ENCODE results near the gene MXD4. TPM values are rescaled to one million over a fixed set of nuclear protein-coding genes. Genes with fewer than 3 reads are reported as not detected.

The MXD4 gene
- total and polyA plus RNA-seq, 2 donors (not counting 1 experiment from before 2014, with no cell fraction given) = 67.3 to 75.3 TPM

DNA sequence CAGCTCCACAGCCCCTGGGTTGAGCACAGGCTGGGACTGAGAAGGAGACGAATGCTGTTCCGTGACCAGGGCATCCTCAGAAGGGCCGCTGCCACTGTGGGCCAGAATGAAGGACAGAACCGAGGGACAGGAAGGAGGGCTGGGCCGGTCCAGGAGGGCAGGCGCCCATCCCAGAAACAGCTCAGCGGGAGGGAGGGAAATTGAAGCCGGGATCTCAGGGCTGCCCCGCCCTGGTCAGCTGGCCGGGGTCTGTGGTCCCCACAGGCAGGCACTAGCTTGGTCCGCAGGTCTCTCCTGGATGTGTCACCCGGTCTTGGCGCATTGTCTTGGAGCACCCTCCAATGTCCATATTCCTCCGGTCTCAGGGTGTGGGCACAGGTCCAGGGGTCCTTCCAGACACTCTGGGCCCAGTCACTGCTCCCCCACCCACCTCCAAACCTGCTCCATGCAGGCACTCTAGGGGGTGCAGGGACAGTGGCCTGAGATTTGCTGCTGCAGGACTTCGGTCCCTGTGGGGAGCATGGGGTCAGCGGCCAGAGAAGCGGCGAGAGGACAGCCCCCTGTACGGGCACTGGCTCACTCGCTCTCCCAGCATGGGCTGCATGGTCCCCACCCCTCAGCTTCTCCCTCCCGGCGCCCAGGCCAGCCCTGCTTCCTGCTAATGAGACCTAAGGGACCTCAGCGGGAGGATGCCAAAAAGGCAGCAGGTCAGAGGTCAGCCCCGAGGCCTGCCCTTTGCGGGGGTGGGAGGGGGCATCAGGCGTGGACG lies 23.9 kb upstream of the MXD4 start:
- no peak overlapping the region for H2AFZ ChIP-seq (ENCODE audit: insufficient read depth, low read depth, low read length, poor library complexity, severe bottlenecking)
- Mint-ChIP-seq H3K9me3 (ENCODE audit: insufficient read depth) (no peaks in the 10 kb centered on the region), H3K27ac (no peak overlapping the region), H3K4me1 (peaks cover 36% of the 10 kb centered on the region), H3K4me3 (no peak overlapping the region), H3K27me3 (no peaks in the 10 kb centered on the region)
- no peak overlapping the region for H3K4me3 ChIP-seq (ENCODE audit: control extremely low read depth in 1 of 5, extremely low read depth in 1 of 5, insufficient read depth in 1 of 5, low read depth in 2 of 5, low read length in 4 of 5)
- no peak overlapping the region for H3K9ac ChIP-seq (ENCODE audit: low read length)
- no peak for TF ChIP-seq EZH2 (IDR thresholded peaks at IDR 0.05; ENCODE audit: borderline replicate concordance, insufficient read depth, low read depth, low read length, poor library complexity, severe bottlenecking)
- TF ChIP-seq, protein P1, sequence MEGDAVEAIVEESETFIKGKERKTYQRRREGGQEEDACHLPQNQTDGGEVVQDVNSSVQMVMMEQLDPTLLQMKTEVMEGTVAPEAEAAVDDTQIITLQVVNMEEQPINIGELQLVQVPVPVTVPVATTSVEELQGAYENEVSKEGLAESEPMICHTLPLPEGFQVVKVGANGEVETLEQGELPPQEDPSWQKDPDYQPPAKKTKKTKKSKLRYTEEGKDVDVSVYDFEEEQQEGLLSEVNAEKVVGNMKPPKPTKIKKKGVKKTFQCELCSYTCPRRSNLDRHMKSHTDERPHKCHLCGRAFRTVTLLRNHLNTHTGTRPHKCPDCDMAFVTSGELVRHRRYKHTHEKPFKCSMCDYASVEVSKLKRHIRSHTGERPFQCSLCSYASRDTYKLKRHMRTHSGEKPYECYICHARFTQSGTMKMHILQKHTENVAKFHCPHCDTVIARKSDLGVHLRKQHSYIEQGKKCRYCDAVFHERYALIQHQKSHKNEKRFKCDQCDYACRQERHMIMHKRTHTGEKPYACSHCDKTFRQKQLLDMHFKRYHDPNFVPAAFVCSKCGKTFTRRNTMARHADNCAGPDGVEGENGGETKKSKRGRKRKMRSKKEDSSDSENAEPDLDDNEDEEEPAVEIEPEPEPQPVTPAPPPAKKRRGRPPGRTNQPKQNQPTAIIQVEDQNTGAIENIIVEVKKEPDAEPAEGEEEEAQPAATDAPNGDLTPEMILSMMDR (IDR thresholded peaks at IDR 0.05) = no peak
- ChIA-PET CTCF (no interaction called here), POLR2A (no interaction called here)
- H3K4me1 ChIP-seq (ENCODE audit: control insufficient read depth in 2 of 2, insufficient read depth in 2 of 2, low read length in 2 of 2) = peaks cover 30 to 31% of the 10 kb centered on the region in 2 donors
- H3K27ac ChIP-seq (ENCODE audit: low read length in 2 of 2) = no peak overlapping the region
- ATAC-seq (ENCODE audit: low read depth) = no peak
- H3K4me2 ChIP-seq (replicated peaks; ENCODE audit: low read depth, low read length, poor library complexity, severe bottlenecking) = no peak overlapping the region
- no peaks in the 10 kb centered on the region for H3K79me2 ChIP-seq (ENCODE audit: control insufficient read depth, insufficient read depth, low read length)
- intact Hi-C loops (cut with micrococcal nuclease) = no loop called here
- H3K9me3 ChIP-seq (ENCODE audit: control extremely low read depth in 1 of 3, control insufficient read depth in 2 of 3, insufficient read depth in 1 of 3, low read length in 2 of 3) = peaks cover 0 to 5% (median 0%) of the 10 kb centered on the region in 3 donors
- WGBS (ENCODE audit: insufficient coverage) = 91% methylated on average over 27 of the region's 27 CpGs
- H3K27me3 ChIP-seq (replicated peaks in 1 of 4; ENCODE audit: control extremely low read depth in 1 of 4, control insufficient read depth in 3 of 4, insufficient read depth in 4 of 4, low read length in 3 of 4) = peaks cover 0 to 4% (median 0%) of the 10 kb centered on the region in 4 experiments
- no peaks in the 10 kb centered on the region for H4K20me1 ChIP-seq (ENCODE audit: control insufficient read depth, insufficient read depth, low read length, poor library complexity, severe bottlenecking)
- DNase-seq = no peak
- H3K36me3 ChIP-seq (replicated peaks in 1 of 2; ENCODE audit: control extremely low read depth in 1 of 2, control insufficient read depth in 1 of 2, extremely low read depth in 1 of 2, insufficient read depth in 2 of 2, low read length in 1 of 2) = no peaks in the 10 kb centered on the region

DNA sequence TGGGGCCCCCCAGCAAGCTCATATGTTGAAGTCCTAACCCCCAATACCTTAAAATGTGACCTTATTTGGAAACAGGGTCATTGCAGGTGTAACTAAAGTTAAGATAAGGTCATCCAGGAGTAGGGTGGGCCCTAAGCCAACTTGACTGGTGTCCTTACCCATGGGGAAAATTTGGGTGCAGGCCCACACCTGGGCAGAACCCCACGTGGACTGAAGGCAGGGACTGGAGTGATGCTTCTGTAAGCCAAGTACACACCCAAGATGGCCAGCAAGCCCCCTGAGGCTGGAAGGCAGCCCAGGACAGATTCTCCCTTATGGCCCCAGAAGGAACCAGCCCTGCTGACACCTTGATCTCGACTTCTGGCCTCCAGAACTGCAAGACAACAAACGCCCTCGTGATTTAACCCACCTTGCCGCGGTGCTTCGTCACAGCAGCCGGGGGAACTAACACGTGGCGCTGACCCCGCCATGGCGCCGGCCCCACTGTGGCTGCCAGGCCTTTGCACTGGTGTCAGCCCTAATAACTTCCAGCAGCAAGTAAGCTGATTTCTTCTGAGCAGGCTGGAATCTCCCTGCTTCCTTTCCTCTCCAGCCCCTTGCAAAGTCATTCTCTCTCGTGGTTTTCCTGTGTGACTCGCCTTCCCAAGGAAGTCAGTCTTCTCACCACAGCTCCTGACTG lies 23.2 kb upstream of the MXD4 start:
- Histone ChIP-seq H3K36me3 (replicated peaks in 1 of 2; ENCODE audit: control extremely low read depth in 1 of 2, control insufficient read depth in 1 of 2, extremely low read depth in 1 of 2, insufficient read depth in 2 of 2, low read length in 1 of 2) (no peaks in the 10 kb centered on the region), H3K4me2 (replicated peaks; ENCODE audit: low read depth, low read length, poor library complexity, severe bottlenecking) (no peak overlapping the region), H3K79me2 (ENCODE audit: control insufficient read depth, insufficient read depth, low read length) (no peaks in the 10 kb centered on the region), H3K4me1 (ENCODE audit: control insufficient read depth in 2 of 2, insufficient read depth in 2 of 2, low read length in 2 of 2) (peaks cover 24% of the 10 kb centered on the region in 2 donors), H3K4me3 (ENCODE audit: control extremely low read depth in 1 of 5, extremely low read depth in 1 of 5, insufficient read depth in 1 of 5, low read depth in 2 of 5, low read length in 4 of 5) (no peak overlapping the region), H3K27me3 (replicated peaks in 1 of 4; ENCODE audit: control extremely low read depth in 1 of 4, control insufficient read depth in 3 of 4, insufficient read depth in 4 of 4, low read length in 3 of 4) (peaks cover 0 to 4% (median 0%) of the 10 kb centered on the region in 4 experiments), H2AFZ (ENCODE audit: insufficient read depth, low read depth, low read length, poor library complexity, severe bottlenecking) (no peak overlapping the region), H4K20me1 (ENCODE audit: control insufficient read depth, insufficient read depth, low read length, poor library complexity, severe bottlenecking) (no peaks in the 10 kb centered on the region), H3K9ac (ENCODE audit: low read length) (no peak overlapping the region), H3K9me3 (ENCODE audit: control extremely low read depth in 1 of 3, control insufficient read depth in 2 of 3, insufficient read depth in 1 of 3, low read length in 2 of 3) (no peaks in the 10 kb centered on the region), H3K27ac (ENCODE audit: low read length in 2 of 2) (no peak overlapping the region)
- H3K9me3 Mint-ChIP-seq (ENCODE audit: insufficient read depth) = no peaks in the 10 kb centered on the region
- 84% methylated on average over 15 of the region's 15 CpGs for WGBS (ENCODE audit: insufficient coverage)
- CTCF ChIA-PET = no interaction called here
- ATAC-seq (ENCODE audit: low read depth) (no peak), DNase-seq (no peak)
- POLR2A ChIA-PET = no interaction called here
- no peak overlapping the region for H3K4me3 Mint-ChIP-seq
- no peaks in the 10 kb centered on the region for H3K27me3 Mint-ChIP-seq
- H3K27ac Mint-ChIP-seq = peak overlapping the region; percentile 46
- no peak for TF ChIP-seq EZH2 (IDR thresholded peaks at IDR 0.05; ENCODE audit: borderline replicate concordance, insufficient read depth, low read depth, low read length, poor library complexity, severe bottlenecking)
- TF ChIP-seq, protein P1 (IDR thresholded peaks at IDR 0.05) = no peak
- peaks cover 34% of the 10 kb centered on the region for H3K4me1 Mint-ChIP-seq
- intact Hi-C loops (cut with micrococcal nuclease) = loop anchor here (5.0 kb wide), 3 partner anchors 42 to 182 kb away; partner anchors contain the start of gene RNF4

Measured in B cell (primary cell).